Medulla oblongata (tissue), 1 donor: ENCODE results near the gene DMBT1.

Source experiments
- DNase-seq: peaks from one replicate; pipeline ENCODE4 v3.0.0-alpha.2; 2015; ENCODE audit errors: extremely low spot score

The DMBT1 gene

GRCh38 chr10:122548407-122549085 lies 12.0 kb upstream of the DMBT1 start:
- DNase-seq: no peak

- no peak for DNase-seq
These were observed 10.9 kb upstream of the DMBT1 start for GRCh38 chr10:122549636-122550035.

- DNase-seq: no peak
These were observed 10.1 kb upstream of the DMBT1 start for GRCh38 chr10:122550427-122550826.

- no peak for DNase-seq
These were observed 9.6 kb upstream of the DMBT1 start for GRCh38 chr10:122550983-122551382.

GRCh38 chr10:122551450-122551849 lies 9.1 kb upstream of the DMBT1 start:
- peak; percentile 18 for DNase-seq

GRCh38 chr10:122553341-122553740 lies 7.2 kb upstream of the DMBT1 start:
- no peak for DNase-seq

- no peak for DNase-seq
These were observed 6.2 kb upstream of the DMBT1 start for GRCh38 chr10:122554131-122555036.

- DNase-seq: peak; percentile 12
These were observed 5.1 kb upstream of the DMBT1 start for GRCh38 chr10:122555442-122555841.

- no peak for DNase-seq
These were observed 3.0 kb upstream of the DMBT1 start for GRCh38 chr10:122557516-122557915.

- no peak for DNase-seq
These were observed 2.1 kb upstream of the DMBT1 start for GRCh38 chr10:122558452-122558851.

GRCh38 chr10:122559228-122559627 lies 1.3 kb upstream of the DMBT1 start:
- no peak for DNase-seq

GRCh38 chr10:122561212-122561611 lies 658 bp downstream of the DMBT1 start:
- DNase-seq: no peak

GRCh38 chr10:122561792-122562191 lies 1.2 kb downstream of the DMBT1 start:
- DNase-seq: no peak

GRCh38 chr10:122564980-122565379 lies 4.4 kb downstream of the DMBT1 start:
- no peak for DNase-seq

GRCh38 chr10:122565766-122566206 lies 5.2 kb downstream of the DMBT1 start:
- peak; percentile 95 for DNase-seq

- DNase-seq: no peak
These were observed 6.1 kb downstream of the DMBT1 start for GRCh38 chr10:122566632-122567031.

GRCh38 chr10:122567056-122567660 lies 6.6 kb downstream of the DMBT1 start:
- no peak for DNase-seq

GRCh38 chr10:122568551-122568950 lies 8.0 kb downstream of the DMBT1 start:
- DNase-seq: no peak

- DNase-seq: no peak
These were observed 10.4 kb downstream of the DMBT1 start for GRCh38 chr10:122570920-122571319.

GRCh38 chr10:122571892-122572291 lies 11.3 kb downstream of the DMBT1 start:
- DNase-seq: peak; percentile 51

GRCh38 chr10:122575776-122576175 lies 15.2 kb downstream of the DMBT1 start:
- no peak for DNase-seq

GRCh38 chr10:122576291-122576690 lies 15.7 kb downstream of the DMBT1 start:
- DNase-seq: no peak
